IMR-90 (cell line): Measurements from ENCODE around the gene EIF2AK2. TPM values are rescaled to one million over a fixed set of nuclear protein-coding genes. Genes with fewer than 3 reads are reported as not detected.

Source experiments
- ATAC-seq: fragments of 200-7000 bp; cut with Tn5 transposase; 2 replicates; pipeline ENCODE4 v1.9.1; 2020; ENCODE audit warnings: low read depth, mild to moderate bottlenecking, moderate library complexity
- BruUV-seq: library from RNA; stranded (reverse); fragments of 400-500 nt; replicated peaks from 2 replicates; lab custom pipeline; 2021; lab: Mats Ljungman, UMichigan
- CTCF ChIA-PET: fragments of 300-600 bp; formaldehyde crosslinking; extraction: SDS; loops from one replicate; lab custom pipeline; 2021; ENCODE audit warnings: antibody characterized with exemption; lab: Yijun Ruan, JAX
- POLR2A ChIA-PET: fragments of 300-600 bp; sonication (Branson Sonifier 250); formaldehyde crosslinking; loops from one replicate; lab custom pipeline; 2022; ENCODE audit warnings: antibody characterized with exemption; ENCODE audit not compliant: unreplicated experiment; lab: Charles Lee
- DNase-seq: peaks from one replicate; pipeline ENCODE4 v3.0.0; 2013
- H2AFZ ChIP-seq: replicated peaks from 2 replicates; pipeline ENCODE3; 2013; ENCODE audit warnings: low read length, mild to moderate bottlenecking; ENCODE audit not compliant: poor library complexity
- H2AK5ac ChIP-seq: 2 replicates; pipeline ENCODE4 v1.6.1; 2013; ENCODE audit warnings: low read depth, low read length, inconsistent platforms
- H2AK9ac ChIP-seq: replicated peaks from 2 replicates; pipeline ENCODE3; 2013; ENCODE audit warnings: mild to moderate bottlenecking, low read depth, low read length, moderate library complexity; ENCODE audit not compliant: poor library complexity
- H2BK120ac ChIP-seq: 2 replicates; pipeline ENCODE4 v1.6.1; 2013; ENCODE audit warnings: low read depth, low read length, inconsistent platforms
- H2BK15ac ChIP-seq: 3 replicates; pipeline ENCODE4 v1.6.1; 2013; ENCODE audit warnings: low read depth, low read length, inconsistent platforms
- H2BK20ac ChIP-seq: 2 replicates; pipeline ENCODE4 v1.6.1; 2013; ENCODE audit warnings: low read depth, mild to moderate bottlenecking, inconsistent platforms, low read length, moderate library complexity
- H2BK5ac ChIP-seq: 2 replicates; pipeline ENCODE4 v1.6.1; 2013; ENCODE audit warnings: mild to moderate bottlenecking, low read depth, low read length, inconsistent platforms; ENCODE audit not compliant: poor library complexity, severe bottlenecking
- H3K14ac ChIP-seq: replicated peaks from 2 replicates; pipeline ENCODE4 v1.6.1; 2013; ENCODE audit warnings: low read depth, low read length, inconsistent platforms
- H3K18ac ChIP-seq: 2 replicates; pipeline ENCODE4 v1.6.1; 2013; ENCODE audit warnings: low read depth, low read length, control low read depth
- H3K23ac ChIP-seq: 2 replicates; pipeline ENCODE4 v1.6.1; 2013; ENCODE audit warnings: low read depth, low read length, inconsistent platforms
- H3K27ac ChIP-seq: 2 replicates; pipeline ENCODE4 v1.5.1; 2013; ENCODE audit warnings: mild to moderate bottlenecking, control low read depth, low read length; ENCODE audit not compliant: insufficient read depth
- H3K27me3 ChIP-seq: 2 replicates; pipeline ENCODE4 v1.6.1; 2013; ENCODE audit warnings: low read length; ENCODE audit not compliant: control insufficient read depth, insufficient read depth
- H3K36me3 ChIP-seq: 2 replicates; pipeline ENCODE4 v1.6.1; 2013; ENCODE audit warnings: low read length, mixed read lengths; ENCODE audit not compliant: control insufficient read depth, insufficient read depth
- H3K4ac ChIP-seq: 2 replicates; pipeline ENCODE4 v1.6.1; 2013; ENCODE audit warnings: low read depth, low read length, inconsistent platforms
- H3K4me1 ChIP-seq: 2 replicates; pipeline ENCODE4 v1.6.1; 2013; ENCODE audit warnings: low read length, mixed read lengths; ENCODE audit not compliant: control insufficient read depth, insufficient read depth
- H3K4me2 ChIP-seq: 2 replicates; pipeline ENCODE4 v1.6.1; 2013; ENCODE audit warnings: low read depth, mild to moderate bottlenecking, control low read depth, low read length, moderate library complexity
- H3K4me3 ChIP-seq: 2 replicates; pipeline ENCODE4 v1.5.1; 2013; ENCODE audit warnings: low read depth, mild to moderate bottlenecking, control low read depth, low read length, moderate library complexity; ENCODE audit not compliant: insufficient read depth
- H3K56ac ChIP-seq: 2 replicates; pipeline ENCODE4 v1.6.1; 2013; ENCODE audit warnings: low read length, inconsistent platforms; ENCODE audit not compliant: insufficient read depth; ENCODE audit errors: extremely low read depth
- H3K79me1 ChIP-seq, 2 experiments: 2 replicates each; pipeline ENCODE4 v1.6.1; 2013; ENCODE audit warnings: low read length in 2 of 2, inconsistent platforms in 1 of 2, low read depth in 1 of 2
- H3K9ac ChIP-seq: 2 replicates; pipeline ENCODE4 v1.6.1; 2013; ENCODE audit warnings: low read depth, low read length, control low read depth
- H3K9me1 ChIP-seq: 2 replicates; pipeline ENCODE4 v1.6.1; 2013; ENCODE audit warnings: low read length, inconsistent platforms; ENCODE audit not compliant: insufficient read depth
- H3K9me3 ChIP-seq: 2 replicates; pipeline ENCODE4 v1.6.1; 2013; ENCODE audit warnings: low read length; ENCODE audit not compliant: control insufficient read depth, insufficient read depth
- H4K20me1 ChIP-seq: 2 replicates; pipeline ENCODE4 v1.6.1; 2013; ENCODE audit warnings: low read length, inconsistent platforms; ENCODE audit not compliant: insufficient read depth
- H4K5ac ChIP-seq: 2 replicates; pipeline ENCODE4 v1.6.1; 2013; ENCODE audit warnings: mild to moderate bottlenecking, low read depth, low read length, control low read depth
- H4K8ac ChIP-seq, 2 experiments: 2 replicates each; pipeline ENCODE4 v1.6.1; 2013; ENCODE audit warnings: low read depth in 2 of 2, low read length in 2 of 2, control low read depth in 1 of 2, inconsistent platforms in 1 of 2
- H4K91ac ChIP-seq: 2 replicates; pipeline ENCODE4 v1.6.1; 2013; ENCODE audit warnings: low read depth, low read length, inconsistent platforms; ENCODE audit not compliant: insufficient read depth
- CEBPB ChIP-seq: IDR thresholded peaks from 2 replicates; pipeline ENCODE4 v1.6.1; 2012; ENCODE audit warnings: low read depth, low read length, improper control_type of control experiment
- CHD1 ChIP-seq: IDR thresholded peaks from 2 replicates; pipeline ENCODE4 v1.6.1; 2012; ENCODE audit warnings: low read depth, low read length, improper control_type of control experiment
- ELK1 ChIP-seq: fragments of 150-350 bp; IDR thresholded peaks from 2 replicates; pipeline ENCODE4 v1.6.1; 2016; ENCODE audit warnings: low read depth, mild to moderate bottlenecking, low read length, moderate library complexity, borderline replicate concordance
- MAFK ChIP-seq: IDR thresholded peaks from 2 replicates; pipeline ENCODE4 v1.6.1; 2012; ENCODE audit warnings: low read depth, low read length, improper control_type of control experiment
- MAZ ChIP-seq: IDR thresholded peaks from 2 replicates; pipeline ENCODE4 v1.6.1; 2012; ENCODE audit warnings: low read depth, mild to moderate bottlenecking, low read length, improper control_type of control experiment, moderate library complexity, borderline replicate concordance
- RFX5 ChIP-seq: IDR thresholded peaks from 2 replicates; pipeline ENCODE4 v1.8.0; 2012; ENCODE audit warnings: low read depth, mild to moderate bottlenecking, low read length, moderate library complexity
- SMC3 ChIP-seq: fragments of 150-350 bp; IDR thresholded peaks from 2 replicates; pipeline ENCODE4 v1.6.1; 2016; ENCODE audit warnings: low read depth, mild to moderate bottlenecking, antibody characterized with exemption, low read length, moderate library complexity
- WGBS, 2 experiments: methylation state at CpG; one replicate each; pipeline versions ENCODE4 v1.1.5 to v1.1.7; 2013; ENCODE audit warnings: missing lambda C conversion rate in 2 of 2; ENCODE audit not compliant: insufficient read length in 1 of 2; ENCODE audit errors: extremely low coverage in 2 of 2; 5-methylcytosine and 5-hydroxymethylcytosine counted together
- dilution Hi-C: fragments of 300-500 bp; cut with HindIII; formaldehyde crosslinking; loops from one replicate; pipeline ENCODE4 v1.14.3; 2018; ENCODE audit warnings: low sequenced_read_pairs; ENCODE audit not compliant: unreplicated experiment
- in situ Hi-C: fragments of 300-500 bp; cut with MboI; formaldehyde crosslinking; loops from 3 replicates; pipeline ENCODE4 v1.14.3; 2019; ENCODE audit warnings: low sequenced_read_pairs, inconsistent platforms, mixed read lengths
- intact Hi-C: fragments of 100-400 bp; cut with micrococcal nuclease; formaldehyde crosslinking; loops from 2 replicates; pipeline ENCODE4 v1.10.0; 2022
- polyA plus RNA-seq, 3 experiments: library from polyadenylated mRNA; depleted of rRNA; stranded (reverse); fragments of >200 nt; gene quantifications; 2 replicates each; pipeline ENCODE4 v1.2.3, GENCODE V29; 2012; ENCODE audit warnings: low replicate concordance in 1 of 3
- total RNA-seq: library from RNA; depleted of rRNA; stranded (reverse); fragments of >200 nt; gene quantifications from 2 replicates; pipeline ENCODE4 v1.2.3, GENCODE V29; 2012

EIF2AK2 gene
- total and polyA plus RNA-seq, 2 of the 4 experiments (the other 2 are of a cell fraction), result 10.2 to 16.8 TPM

- Histone ChIP-seq H4K20me1 (0 out of 2 replicates have a peak, but pooled peaks cover 6% of the 10 kb centered on the region), H2BK20ac (no peak overlapping the region), H3K56ac (no peak overlapping the region), H3K14ac (no peak overlapping the region), H2BK120ac (no peak overlapping the region), H3K36me3 (peaks cover 33% of the 10 kb centered on the region), H4K8ac (no peak overlapping the region), H2AK5ac (no peak overlapping the region), H3K4me1 (no peaks in the 10 kb centered on the region), H2AFZ (no peak overlapping the region), H3K4me2 (no peak overlapping the region), H3K4me3 (no peak overlapping the region), H3K27ac (no peak overlapping the region), H2BK15ac (no peak overlapping the region), H4K5ac (no peak overlapping the region), H2AK9ac (no peak overlapping the region), H4K91ac (no peak overlapping the region), H3K23ac (no peak overlapping the region), H3K27me3 (no peaks in the 10 kb centered on the region), H3K9me3 (no peaks in the 10 kb centered on the region), H3K4ac (no peak overlapping the region), H3K79me1 (peaks cover 3 to 20% of the 10 kb centered on the region in 2 experiments), H3K9me1 (no peaks in the 10 kb centered on the region; the same call in 1 of the 2 replicates), H2BK5ac (no peak overlapping the region), H3K18ac (no peak overlapping the region), H3K9ac (no peak overlapping the region)
- intact Hi-C loops (no loop called here), in situ Hi-C loops (no loop called here), dilution Hi-C loops (no loop called here)
- BruUV-seq, result no TSS peak
- POLR2A ChIA-PET, result no interaction called here
- ATAC-seq, result no peak
- WGBS, 2 experiments, result no CpG with 5 or more reads among the region's 2 CpGs
- CTCF ChIA-PET, result no interaction called here
- TF ChIP-seq SMC3, result no peak
- TF ChIP-seq CEBPB, result no peak
- no peak for TF ChIP-seq RFX5
- no peak for TF ChIP-seq ELK1
- TF ChIP-seq MAFK, result no peak
- TF ChIP-seq MAZ, result no peak
- no peak for TF ChIP-seq CHD1
- no peak for DNase-seq
Observed at GRCh38 chr2:37125416-37125815, 31.4 kb downstream of the EIF2AK2 start.
